Measurements from ENCODE around the gene KIRREL1.

Gene KIRREL1

GRCh38 chr1:158075078-158075477 lies 81.6 kb downstream of the KIRREL1 start:
- DNase-seq (ENCODE audit: insufficient read length, low spot score), result no peak
- no peak for TF ChIP-seq CTCF (IDR thresholded peaks at IDR 0.05; ENCODE audit: insufficient read depth, missing control alignments)
- FAIRE-seq, result no peak

- FAIRE-seq, result no peak
- no peak for DNase-seq (ENCODE audit: insufficient read length, low spot score)
- TF ChIP-seq CTCF (IDR thresholded peaks at IDR 0.05; ENCODE audit: insufficient read depth, missing control alignments), result no peak
Measured at GRCh38 chr1:158076441-158076840, 83.0 kb downstream of the KIRREL1 start.

- DNase-seq (ENCODE audit: insufficient read length, low spot score) (no peak), FAIRE-seq (no peak)
- no peak for TF ChIP-seq CTCF (IDR thresholded peaks at IDR 0.05; ENCODE audit: insufficient read depth, missing control alignments)
Measured at GRCh38 chr1:158077411-158078256, 84.2 kb downstream of the KIRREL1 start.

- DNase-seq (ENCODE audit: insufficient read length, low spot score) (no peak), FAIRE-seq (no peak)
- TF ChIP-seq CTCF (IDR thresholded peaks at IDR 0.05; ENCODE audit: insufficient read depth, missing control alignments), result no peak
Measured at GRCh38 chr1:158078569-158079080, 85.2 kb downstream of the KIRREL1 start.

- DNase-seq (ENCODE audit: insufficient read length, low spot score) (no peak), FAIRE-seq (no peak)
- TF ChIP-seq CTCF (IDR thresholded peaks at IDR 0.05; ENCODE audit: insufficient read depth, missing control alignments), result no peak
Measured at GRCh38 chr1:158080066-158080465, 86.6 kb downstream of the KIRREL1 start.

- no peak for FAIRE-seq
- no peak for DNase-seq (ENCODE audit: insufficient read length, low spot score)
- no peak for TF ChIP-seq CTCF (IDR thresholded peaks at IDR 0.05; ENCODE audit: insufficient read depth, missing control alignments)
Measured at GRCh38 chr1:158084336-158084735, 90.9 kb downstream of the KIRREL1 start.

- TF ChIP-seq CTCF (IDR thresholded peaks at IDR 0.05; ENCODE audit: insufficient read depth, missing control alignments), result no peak
Measured at GRCh38 chr1:158084747-158085146, 91.3 kb downstream of the KIRREL1 start.

More at GRCh38 chr1:158084747-158085146, 91.3 kb downstream of the KIRREL1 start:
- no peak for DNase-seq (ENCODE audit: insufficient read length, low spot score)
- no peak for FAIRE-seq
